ENCODE results near the gene TUB.

TUB gene

GRCh38 chr11:8111636-8112035 lies 30.6 kb downstream of the TUB start:
- DNase-seq, result no peak

GRCh38 chr11:8122173-8122764 lies 41.3 kb downstream of the TUB start:
- DNase-seq, result no peak

- no peak for DNase-seq
Observed at GRCh38 chr11:8126649-8127289, 45.8 kb downstream of the TUB start.

GRCh38 chr11:8127447-8127846 lies 46.4 kb downstream of the TUB start:
- no peak for DNase-seq

- no peak for DNase-seq
Observed at GRCh38 chr11:8138526-8138925, 57.5 kb downstream of the TUB start.

- no peak for DNase-seq
Observed at GRCh38 chr11:8149726-8150125, 68.7 kb downstream of the TUB start.
